Measurements from ENCODE around the gene VCAN.

DNA sequence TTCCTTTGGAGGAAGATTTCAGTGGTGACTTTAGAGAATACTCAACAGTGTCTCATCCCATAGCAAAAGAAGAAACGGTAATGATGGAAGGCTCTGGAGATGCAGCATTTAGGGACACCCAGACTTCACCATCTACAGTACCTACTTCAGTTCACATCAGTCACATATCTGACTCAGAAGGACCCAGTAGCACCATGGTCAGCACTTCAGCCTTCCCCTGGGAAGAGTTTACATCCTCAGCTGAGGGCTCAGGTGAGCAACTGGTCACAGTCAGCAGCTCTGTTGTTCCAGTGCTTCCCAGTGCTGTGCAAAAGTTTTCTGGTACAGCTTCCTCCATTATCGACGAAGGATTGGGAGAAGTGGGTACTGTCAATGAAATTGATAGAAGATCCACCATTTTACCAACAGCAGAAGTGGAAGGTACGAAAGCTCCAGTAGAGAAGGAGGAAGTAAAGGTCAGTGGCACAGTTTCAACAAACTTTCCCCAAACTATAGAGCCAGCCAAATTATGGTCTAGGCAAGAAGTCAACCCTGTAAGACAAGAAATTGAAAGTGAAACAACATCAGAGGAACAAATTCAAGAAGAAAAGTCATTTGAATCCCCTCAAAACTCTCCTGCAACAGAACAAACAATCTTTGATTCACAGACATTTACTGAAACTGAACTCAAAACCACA lies 67.4 kb downstream of the VCAN start:
- TF ChIP-seq POLR2AphosphoS5 (IDR thresholded peaks at IDR 0.05; ENCODE audit: low read depth, low read length) = no peak
- no peak for TF ChIP-seq SIN3A (IDR thresholded peaks at IDR 0.05; ENCODE audit: borderline replicate concordance, insufficient read depth, low read length)
- no peak for TF ChIP-seq TAF1 (IDR thresholded peaks at IDR 0.05; ENCODE audit: borderline replicate concordance, insufficient read depth, low read length)
- TF ChIP-seq, protein P1, sequence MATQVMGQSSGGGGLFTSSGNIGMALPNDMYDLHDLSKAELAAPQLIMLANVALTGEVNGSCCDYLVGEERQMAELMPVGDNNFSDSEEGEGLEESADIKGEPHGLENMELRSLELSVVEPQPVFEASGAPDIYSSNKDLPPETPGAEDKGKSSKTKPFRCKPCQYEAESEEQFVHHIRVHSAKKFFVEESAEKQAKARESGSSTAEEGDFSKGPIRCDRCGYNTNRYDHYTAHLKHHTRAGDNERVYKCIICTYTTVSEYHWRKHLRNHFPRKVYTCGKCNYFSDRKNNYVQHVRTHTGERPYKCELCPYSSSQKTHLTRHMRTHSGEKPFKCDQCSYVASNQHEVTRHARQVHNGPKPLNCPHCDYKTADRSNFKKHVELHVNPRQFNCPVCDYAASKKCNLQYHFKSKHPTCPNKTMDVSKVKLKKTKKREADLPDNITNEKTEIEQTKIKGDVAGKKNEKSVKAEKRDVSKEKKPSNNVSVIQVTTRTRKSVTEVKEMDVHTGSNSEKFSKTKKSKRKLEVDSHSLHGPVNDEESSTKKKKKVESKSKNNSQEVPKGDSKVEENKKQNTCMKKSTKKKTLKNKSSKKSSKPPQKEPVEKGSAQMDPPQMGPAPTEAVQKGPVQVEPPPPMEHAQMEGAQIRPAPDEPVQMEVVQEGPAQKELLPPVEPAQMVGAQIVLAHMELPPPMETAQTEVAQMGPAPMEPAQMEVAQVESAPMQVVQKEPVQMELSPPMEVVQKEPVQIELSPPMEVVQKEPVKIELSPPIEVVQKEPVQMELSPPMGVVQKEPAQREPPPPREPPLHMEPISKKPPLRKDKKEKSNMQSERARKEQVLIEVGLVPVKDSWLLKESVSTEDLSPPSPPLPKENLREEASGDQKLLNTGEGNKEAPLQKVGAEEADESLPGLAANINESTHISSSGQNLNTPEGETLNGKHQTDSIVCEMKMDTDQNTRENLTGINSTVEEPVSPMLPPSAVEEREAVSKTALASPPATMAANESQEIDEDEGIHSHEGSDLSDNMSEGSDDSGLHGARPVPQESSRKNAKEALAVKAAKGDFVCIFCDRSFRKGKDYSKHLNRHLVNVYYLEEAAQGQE (IDR thresholded peaks at IDR 0.05; ENCODE audit: insufficient read depth in 1 of 2, low read depth in 2 of 2, low read length in 2 of 2) = peak; percentile 33 to 75; a peak in 2 of 4 replicates
